ENCODE results near the gene SVOPL.

SVOPL gene

GRCh38 chr7:138565071-138565450 is 136.1 kb downstream of the SVOPL start:
- no peaks in the 10 kb centered on the region for H3K79me2 ChIP-seq (ENCODE audit: control insufficient read depth, insufficient read depth, low read length, poor library complexity)
- H3K9me3 ChIP-seq (ENCODE audit: insufficient read depth, low read depth, low read length): peaks cover 17% of the 10 kb centered on the region
- no peak overlapping the region for H4K12ac ChIP-seq (ENCODE audit: low read depth, low read length)
- H3K14ac ChIP-seq (ENCODE audit: low read length): no peak overlapping the region
- H2AFZ ChIP-seq (ENCODE audit: insufficient read depth, low read length, poor library complexity): no peak overlapping the region
- peaks cover 13 to 16% of the 10 kb centered on the region in 2 experiments for H3K4me1 ChIP-seq (ENCODE audit: control insufficient read depth in 1 of 2, insufficient read depth in 2 of 2, low read length in 2 of 2)
- no peak overlapping the region for H2AK5ac ChIP-seq (ENCODE audit: low read length)
- H2BK120ac ChIP-seq (ENCODE audit: insufficient read depth, low read length, poor library complexity): no peak overlapping the region
- H4K91ac ChIP-seq (ENCODE audit: low read depth, low read length): no peak overlapping the region
- H3K18ac ChIP-seq (ENCODE audit: low read length): peak overlapping the region; percentile 23
- H3K27me3 ChIP-seq (ENCODE audit: insufficient read depth, low read length): no peaks in the 10 kb centered on the region
- no peak overlapping the region for H2BK5ac ChIP-seq (ENCODE audit: low read depth, low read length, poor library complexity)
- no peak overlapping the region for H3K9ac ChIP-seq (ENCODE audit: low read length)
- no peak overlapping the region for H4K8ac ChIP-seq (ENCODE audit: low read depth, low read length)
- H3K36me3 ChIP-seq (ENCODE audit: control insufficient read depth in 1 of 2, insufficient read depth in 2 of 2, low read length in 2 of 2): peaks cover 52 to 70% of the 10 kb centered on the region in 2 experiments
- peaks cover 4% of the 10 kb centered on the region for H3K79me1 ChIP-seq (ENCODE audit: low read length)
- H3K27ac ChIP-seq (ENCODE audit: low read depth, low read length): peak overlapping the region; percentile 48
- DNase-seq: no peak
- H3K4me3 ChIP-seq (ENCODE audit: low read depth, low read length): no peak overlapping the region
- H2BK12ac ChIP-seq (ENCODE audit: low read length): no peak overlapping the region
- no CpG with 5 or more reads among the region's 8 CpGs for WGBS (ENCODE audit: extremely low coverage, insufficient coverage, insufficient read length)
- H3K4ac ChIP-seq (ENCODE audit: low read depth, low read length): no peak overlapping the region
- no peak overlapping the region for H3K4me2 ChIP-seq (ENCODE audit: low read length)
- H3K23ac ChIP-seq (ENCODE audit: low read length): no peak overlapping the region

- DNase-seq: peak; percentile 65 to 85
- Histone ChIP-seq H3K23ac (ENCODE audit: low read length) (no peak overlapping the region), H4K8ac (ENCODE audit: low read depth, low read length) (peak overlapping the region; percentile 49), H3K79me2 (ENCODE audit: control insufficient read depth, insufficient read depth, low read length, poor library complexity) (no peaks in the 10 kb centered on the region), H2BK12ac (ENCODE audit: low read length) (peak overlapping the region; percentile 43), H3K79me1 (ENCODE audit: low read length) (peaks cover 4% of the 10 kb centered on the region), H2AK5ac (ENCODE audit: low read length) (no peak overlapping the region), H2AFZ (ENCODE audit: insufficient read depth, low read length, poor library complexity) (no peak overlapping the region), H3K36me3 (ENCODE audit: control insufficient read depth in 1 of 2, insufficient read depth in 2 of 2, low read length in 2 of 2) (peaks cover 52 to 73% of the 10 kb centered on the region in 2 experiments), H3K18ac (ENCODE audit: low read length) (peak overlapping the region; percentile 61), H2BK5ac (ENCODE audit: low read depth, low read length, poor library complexity) (peak overlapping the region; percentile 69), H4K12ac (ENCODE audit: low read depth, low read length) (no peak overlapping the region), H3K4ac (ENCODE audit: low read depth, low read length) (peak overlapping the region; percentile 40), H3K4me2 (ENCODE audit: low read length) (peak overlapping the region; percentile 45), H3K9me3 (ENCODE audit: insufficient read depth, low read depth, low read length) (peaks cover 17% of the 10 kb centered on the region), H3K27ac (ENCODE audit: low read depth, low read length) (peak overlapping the region; percentile 81), H3K27me3 (ENCODE audit: insufficient read depth, low read length) (no peaks in the 10 kb centered on the region), H2BK120ac (ENCODE audit: insufficient read depth, low read length, poor library complexity) (no peak overlapping the region), H3K14ac (ENCODE audit: low read length) (no peak overlapping the region), H3K9ac (ENCODE audit: low read length) (no peak overlapping the region), H4K91ac (ENCODE audit: low read depth, low read length) (no peak overlapping the region), H3K4me3 (ENCODE audit: low read depth, low read length) (no peak overlapping the region), H3K4me1 (ENCODE audit: control insufficient read depth in 1 of 2, insufficient read depth in 2 of 2, low read length in 2 of 2) (peaks cover 13 to 16% of the 10 kb centered on the region in 2 experiments)
- WGBS (ENCODE audit: extremely low coverage, insufficient coverage, insufficient read length): no CpG with 5 or more reads among the region's 5 CpGs
These were observed 136.8 kb downstream of the SVOPL start for GRCh38 chr7:138564365-138564764.

- peak overlapping the region; percentile 49 for H4K8ac ChIP-seq (ENCODE audit: low read depth, low read length)
- peak overlapping the region; percentile 43 for H2BK12ac ChIP-seq (ENCODE audit: low read length)
- H2BK5ac ChIP-seq (ENCODE audit: low read depth, low read length, poor library complexity): peak overlapping the region; percentile 69
- no peaks in the 10 kb centered on the region for H3K27me3 ChIP-seq (ENCODE audit: insufficient read depth, low read length)
- WGBS (ENCODE audit: extremely low coverage, insufficient coverage, insufficient read length): no CpG with 5 or more reads among the region's 4 CpGs
- peak overlapping the region; percentile 81 for H3K27ac ChIP-seq (ENCODE audit: low read depth, low read length)
- H3K4me1 ChIP-seq (ENCODE audit: control insufficient read depth in 1 of 2, insufficient read depth in 2 of 2, low read length in 2 of 2): peaks cover 13 to 16% of the 10 kb centered on the region in 2 experiments
- H4K12ac ChIP-seq (ENCODE audit: low read depth, low read length): no peak overlapping the region
- peak overlapping the region; percentile 53 for H2AK5ac ChIP-seq (ENCODE audit: low read length)
- H3K36me3 ChIP-seq (ENCODE audit: control insufficient read depth in 1 of 2, insufficient read depth in 2 of 2, low read length in 2 of 2): peaks cover 53 to 77% of the 10 kb centered on the region in 2 experiments
- peak overlapping the region; percentile 45 for H3K4me2 ChIP-seq (ENCODE audit: low read length)
- H3K23ac ChIP-seq (ENCODE audit: low read length): no peak overlapping the region
- H3K9ac ChIP-seq (ENCODE audit: low read length): no peak overlapping the region
- H3K9me3 ChIP-seq (ENCODE audit: insufficient read depth, low read depth, low read length): peaks cover 17% of the 10 kb centered on the region
- H2BK120ac ChIP-seq (ENCODE audit: insufficient read depth, low read length, poor library complexity): no peak overlapping the region
- DNase-seq: peak in 1 of 2 donors; percentile 3
- H4K91ac ChIP-seq (ENCODE audit: low read depth, low read length): no peak overlapping the region
- no peaks in the 10 kb centered on the region for H3K79me2 ChIP-seq (ENCODE audit: control insufficient read depth, insufficient read depth, low read length, poor library complexity)
- H3K14ac ChIP-seq (ENCODE audit: low read length): no peak overlapping the region
- no peak overlapping the region for H2AFZ ChIP-seq (ENCODE audit: insufficient read depth, low read length, poor library complexity)
- H3K4me3 ChIP-seq (ENCODE audit: low read depth, low read length): no peak overlapping the region
- peak overlapping the region; percentile 40 for H3K4ac ChIP-seq (ENCODE audit: low read depth, low read length)
- H3K79me1 ChIP-seq (ENCODE audit: low read length): peaks cover 4% of the 10 kb centered on the region
- peak overlapping the region; percentile 61 for H3K18ac ChIP-seq (ENCODE audit: low read length)
These were observed 137.4 kb downstream of the SVOPL start for GRCh38 chr7:138563808-138564207.

- H2AK5ac ChIP-seq (ENCODE audit: low read length): no peak overlapping the region
- DNase-seq: no peak
- H3K79me1 ChIP-seq (ENCODE audit: low read length): peaks cover 4% of the 10 kb centered on the region
- no peak overlapping the region for H3K14ac ChIP-seq (ENCODE audit: low read length)
- no peaks in the 10 kb centered on the region for H3K79me2 ChIP-seq (ENCODE audit: control insufficient read depth, insufficient read depth, low read length, poor library complexity)
- WGBS (ENCODE audit: extremely low coverage, insufficient coverage, insufficient read length): no CpG with 5 or more reads among the region's 5 CpGs
- no peak overlapping the region for H3K9ac ChIP-seq (ENCODE audit: low read length)
- H2BK120ac ChIP-seq (ENCODE audit: insufficient read depth, low read length, poor library complexity): no peak overlapping the region
- H3K36me3 ChIP-seq (ENCODE audit: control insufficient read depth in 1 of 2, insufficient read depth in 2 of 2, low read length in 2 of 2): peaks cover 46 to 86% of the 10 kb centered on the region in 2 experiments
- H3K18ac ChIP-seq (ENCODE audit: low read length): no peak overlapping the region
- H3K4me1 ChIP-seq (ENCODE audit: control insufficient read depth in 1 of 2, insufficient read depth in 2 of 2, low read length in 2 of 2): peaks cover 12 to 15% of the 10 kb centered on the region in 2 experiments
- no peak overlapping the region for H3K27ac ChIP-seq (ENCODE audit: low read depth, low read length)
- no peak overlapping the region for H2AFZ ChIP-seq (ENCODE audit: insufficient read depth, low read length, poor library complexity)
- H3K4ac ChIP-seq (ENCODE audit: low read depth, low read length): no peak overlapping the region
- no peaks in the 10 kb centered on the region for H3K27me3 ChIP-seq (ENCODE audit: insufficient read depth, low read length)
- H2BK12ac ChIP-seq (ENCODE audit: low read length): no peak overlapping the region
- H3K9me3 ChIP-seq (ENCODE audit: insufficient read depth, low read depth, low read length): peaks cover 15% of the 10 kb centered on the region
- no peak overlapping the region for H4K91ac ChIP-seq (ENCODE audit: low read depth, low read length)
- no peak overlapping the region for H3K23ac ChIP-seq (ENCODE audit: low read length)
- no peak overlapping the region for H3K4me2 ChIP-seq (ENCODE audit: low read length)
- no peak overlapping the region for H4K8ac ChIP-seq (ENCODE audit: low read depth, low read length)
- no peak overlapping the region for H3K4me3 ChIP-seq (ENCODE audit: low read depth, low read length)
- H2BK5ac ChIP-seq (ENCODE audit: low read depth, low read length, poor library complexity): no peak overlapping the region
- H4K12ac ChIP-seq (ENCODE audit: low read depth, low read length): no peak overlapping the region
These were observed 141.7 kb downstream of the SVOPL start for GRCh38 chr7:138559448-138559847.

Measured in trophoblast cell (in vitro differentiated cells and primary cell).